ENCODE results near the gene PVALEF. TPM values are rescaled to one million over a fixed set of nuclear protein-coding genes. Genes with fewer than 3 reads are reported as not detected.

Gene PVALEF
- total RNA-seq, 4 donors from 2014 or later = not detected

- DNase-seq (ENCODE audit: low spot score) = no peak
- no peak for TF ChIP-seq CTCF (IDR thresholded peaks at IDR 0.05)
- ATAC-seq (ENCODE audit: low FRiP score) = no peak
Measured at GRCh38 chr17:81207610-81208581, 42.6 kb downstream of the PVALEF start.

GRCh38 chr17:81208651-81209050 lies 43.3 kb downstream of the PVALEF start:
- DNase-seq (ENCODE audit: low spot score) = no peak
- ATAC-seq (ENCODE audit: low FRiP score) = no peak
- no peak for TF ChIP-seq CTCF (IDR thresholded peaks at IDR 0.05)

GRCh38 chr17:81209141-81209540 lies 43.8 kb downstream of the PVALEF start:
- ATAC-seq (ENCODE audit: low FRiP score) (no peak), DNase-seq (ENCODE audit: low spot score) (no peak)
- no peak for TF ChIP-seq CTCF (IDR thresholded peaks at IDR 0.05)

GRCh38 chr17:81210466-81210865 lies 45.2 kb downstream of the PVALEF start:
- ATAC-seq (ENCODE audit: low FRiP score) (no peak), DNase-seq (ENCODE audit: low spot score) (no peak)

DNA sequence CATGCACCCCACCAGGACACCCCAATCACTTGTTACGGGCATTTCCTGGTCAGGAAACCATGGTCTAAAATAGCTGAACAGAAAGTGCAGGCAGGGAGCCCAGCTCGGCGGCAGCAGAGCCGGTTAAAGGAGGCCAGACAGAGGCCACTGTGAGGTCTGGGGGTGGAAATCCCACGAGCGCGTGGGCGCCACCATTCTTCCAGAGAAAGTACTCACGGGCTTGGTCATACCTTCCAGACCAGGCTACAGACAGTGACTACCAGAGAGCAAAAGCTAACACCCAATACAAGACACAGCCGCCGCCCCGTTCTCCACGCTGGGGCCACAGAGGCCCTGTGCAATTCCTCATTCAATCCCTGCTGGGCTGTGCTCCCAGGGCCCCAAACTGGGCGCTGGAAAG lies 45.6 kb downstream of the PVALEF start:
- ATAC-seq (ENCODE audit: low FRiP score) = no peak
- no peak for TF ChIP-seq CTCF (IDR thresholded peaks at IDR 0.05)

More at GRCh38 chr17:81210466-81210865, 45.2 kb downstream of the PVALEF start:
- TF ChIP-seq CTCF (IDR thresholded peaks at IDR 0.05) = no peak

GRCh38 chr17:81212365-81212764 lies 47.1 kb downstream of the PVALEF start:
- DNase-seq (ENCODE audit: low spot score) (no peak), ATAC-seq (ENCODE audit: low FRiP score) (no peak)
- no peak for TF ChIP-seq CTCF (IDR thresholded peaks at IDR 0.05)

More for the DNA sequence above, 45.6 kb downstream of the PVALEF start:
- no peak for DNase-seq (ENCODE audit: low spot score)

- no peak for TF ChIP-seq CTCF (IDR thresholded peaks at IDR 0.05)
- ATAC-seq (ENCODE audit: low FRiP score) = no peak
- no peak for DNase-seq (ENCODE audit: low spot score)
Measured at GRCh38 chr17:81213978-81214377, 48.7 kb downstream of the PVALEF start.
